ENCODE results near the gene CUX1.

DNA sequence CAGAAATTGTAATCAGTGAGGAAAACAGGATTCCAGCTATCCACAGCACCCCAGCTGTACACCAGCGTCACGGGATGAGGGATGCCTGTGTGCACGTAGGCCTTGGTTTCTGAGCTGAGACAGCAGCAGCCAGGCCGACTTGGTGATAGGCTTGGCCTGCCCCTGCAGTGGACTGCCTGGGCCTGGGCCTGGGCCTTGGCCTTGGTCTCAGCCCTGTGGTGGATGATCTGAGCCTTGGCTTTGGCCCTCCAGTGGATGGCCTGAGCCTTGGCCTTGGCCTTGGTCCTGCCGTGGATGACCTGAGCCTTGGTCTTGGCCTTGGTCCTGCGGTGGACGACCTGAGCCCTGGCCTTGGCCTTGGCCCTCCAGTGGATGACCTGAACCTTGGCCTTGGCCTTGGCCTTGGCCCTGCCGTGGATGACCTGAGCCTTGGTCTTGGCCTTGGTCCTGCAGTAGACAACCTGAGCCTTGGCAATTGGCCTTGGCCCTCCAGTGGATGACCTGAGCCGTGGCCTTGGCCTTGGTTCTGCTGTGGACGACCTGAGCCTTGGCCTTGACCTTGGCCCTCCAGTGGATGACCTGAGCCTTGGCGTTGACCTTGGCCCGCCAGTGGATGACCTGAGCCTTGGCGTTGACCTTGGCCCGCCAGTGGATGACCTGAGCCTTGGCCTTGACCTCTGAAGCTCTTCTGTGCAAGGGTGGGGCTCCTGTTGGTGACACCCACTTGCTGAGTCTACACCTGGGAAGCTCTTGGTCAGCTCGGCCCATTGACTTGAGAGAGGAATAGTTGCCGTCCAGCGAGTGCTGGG, 93.8 kb downstream of the CUX1 start:
- TF ChIP-seq, protein P1, sequence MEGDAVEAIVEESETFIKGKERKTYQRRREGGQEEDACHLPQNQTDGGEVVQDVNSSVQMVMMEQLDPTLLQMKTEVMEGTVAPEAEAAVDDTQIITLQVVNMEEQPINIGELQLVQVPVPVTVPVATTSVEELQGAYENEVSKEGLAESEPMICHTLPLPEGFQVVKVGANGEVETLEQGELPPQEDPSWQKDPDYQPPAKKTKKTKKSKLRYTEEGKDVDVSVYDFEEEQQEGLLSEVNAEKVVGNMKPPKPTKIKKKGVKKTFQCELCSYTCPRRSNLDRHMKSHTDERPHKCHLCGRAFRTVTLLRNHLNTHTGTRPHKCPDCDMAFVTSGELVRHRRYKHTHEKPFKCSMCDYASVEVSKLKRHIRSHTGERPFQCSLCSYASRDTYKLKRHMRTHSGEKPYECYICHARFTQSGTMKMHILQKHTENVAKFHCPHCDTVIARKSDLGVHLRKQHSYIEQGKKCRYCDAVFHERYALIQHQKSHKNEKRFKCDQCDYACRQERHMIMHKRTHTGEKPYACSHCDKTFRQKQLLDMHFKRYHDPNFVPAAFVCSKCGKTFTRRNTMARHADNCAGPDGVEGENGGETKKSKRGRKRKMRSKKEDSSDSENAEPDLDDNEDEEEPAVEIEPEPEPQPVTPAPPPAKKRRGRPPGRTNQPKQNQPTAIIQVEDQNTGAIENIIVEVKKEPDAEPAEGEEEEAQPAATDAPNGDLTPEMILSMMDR (IDR thresholded peaks at IDR 0.05; ENCODE audit: insufficient read depth, low read length) = no peak
- TF ChIP-seq POLR2AphosphoS5 (IDR thresholded peaks at IDR 0.05; ENCODE audit: low read depth) (no peak), SPI1 (IDR thresholded peaks at IDR 0.05; ENCODE audit: borderline replicate concordance, low read depth) (no peak)
- TF ChIP-seq, protein P2, sequence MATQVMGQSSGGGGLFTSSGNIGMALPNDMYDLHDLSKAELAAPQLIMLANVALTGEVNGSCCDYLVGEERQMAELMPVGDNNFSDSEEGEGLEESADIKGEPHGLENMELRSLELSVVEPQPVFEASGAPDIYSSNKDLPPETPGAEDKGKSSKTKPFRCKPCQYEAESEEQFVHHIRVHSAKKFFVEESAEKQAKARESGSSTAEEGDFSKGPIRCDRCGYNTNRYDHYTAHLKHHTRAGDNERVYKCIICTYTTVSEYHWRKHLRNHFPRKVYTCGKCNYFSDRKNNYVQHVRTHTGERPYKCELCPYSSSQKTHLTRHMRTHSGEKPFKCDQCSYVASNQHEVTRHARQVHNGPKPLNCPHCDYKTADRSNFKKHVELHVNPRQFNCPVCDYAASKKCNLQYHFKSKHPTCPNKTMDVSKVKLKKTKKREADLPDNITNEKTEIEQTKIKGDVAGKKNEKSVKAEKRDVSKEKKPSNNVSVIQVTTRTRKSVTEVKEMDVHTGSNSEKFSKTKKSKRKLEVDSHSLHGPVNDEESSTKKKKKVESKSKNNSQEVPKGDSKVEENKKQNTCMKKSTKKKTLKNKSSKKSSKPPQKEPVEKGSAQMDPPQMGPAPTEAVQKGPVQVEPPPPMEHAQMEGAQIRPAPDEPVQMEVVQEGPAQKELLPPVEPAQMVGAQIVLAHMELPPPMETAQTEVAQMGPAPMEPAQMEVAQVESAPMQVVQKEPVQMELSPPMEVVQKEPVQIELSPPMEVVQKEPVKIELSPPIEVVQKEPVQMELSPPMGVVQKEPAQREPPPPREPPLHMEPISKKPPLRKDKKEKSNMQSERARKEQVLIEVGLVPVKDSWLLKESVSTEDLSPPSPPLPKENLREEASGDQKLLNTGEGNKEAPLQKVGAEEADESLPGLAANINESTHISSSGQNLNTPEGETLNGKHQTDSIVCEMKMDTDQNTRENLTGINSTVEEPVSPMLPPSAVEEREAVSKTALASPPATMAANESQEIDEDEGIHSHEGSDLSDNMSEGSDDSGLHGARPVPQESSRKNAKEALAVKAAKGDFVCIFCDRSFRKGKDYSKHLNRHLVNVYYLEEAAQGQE (IDR thresholded peaks at IDR 0.05; ENCODE audit: insufficient replicate concordance, low read depth) = no peak

All from HL-60 (cell line).